Stimulated activated CD8-positive, alpha-beta memory T cell treated with anti-CD3 and anti-CD28 coated beads, Interleukin-15, amount 100 ng/mL, for 4 hours (primary cell): ENCODE results near the gene KRT32.
"Not testable (repeated sequence)": the region's sequence is repeated elsewhere in the genome, so short reads cannot be mapped to it uniquely, and the experiment has no call there.

Source experiments
- DNase-seq, 2 donors: peaks; one replicate each; pipeline ENCODE4 v3.0.0-alpha.2; 2020; ENCODE audit warnings: low read depth in 2 of 2

The KRT32 gene

GRCh38 chr17:41428591-41429291 is 38.4 kb downstream of the KRT32 start:
- no peak for DNase-seq

DNA sequence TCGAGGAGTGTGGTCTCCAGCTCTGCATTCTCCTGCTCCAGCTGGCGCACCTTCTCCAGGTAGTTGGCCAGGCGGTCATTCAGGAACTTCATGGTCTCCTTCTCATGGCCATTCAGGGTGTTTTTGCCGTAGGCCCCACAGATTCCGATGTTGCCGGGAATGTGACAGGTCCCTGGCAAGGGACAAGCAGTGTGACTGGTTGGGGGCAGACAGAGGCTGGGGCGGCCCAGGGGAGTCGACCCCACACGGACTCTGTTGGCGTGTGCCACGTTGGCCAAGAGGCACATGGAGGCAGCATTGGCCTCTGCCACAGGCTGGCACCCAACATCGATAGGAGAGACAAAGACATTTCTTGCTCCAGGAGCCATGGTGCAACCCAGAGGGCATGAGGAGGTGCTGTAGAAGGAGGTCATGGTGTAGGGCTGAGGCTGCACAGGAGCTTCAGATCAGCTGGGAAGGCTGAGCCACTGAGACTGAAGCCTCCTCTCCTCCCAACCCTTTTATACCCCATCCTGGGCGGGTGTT is 43.0 kb downstream of the KRT32 start, which contains the start of gene KRT37:
KRT37 (minus strand) TSS at position 475 of the 525 bp plus-strand sequence; CDS start at position 413, 62 bp downstream.
- DNase-seq: no peak

- not testable (repeated sequence) for DNase-seq
Measured at GRCh38 chr17:41422586-41422985, 44.6 kb downstream of the KRT32 start.

DNA sequence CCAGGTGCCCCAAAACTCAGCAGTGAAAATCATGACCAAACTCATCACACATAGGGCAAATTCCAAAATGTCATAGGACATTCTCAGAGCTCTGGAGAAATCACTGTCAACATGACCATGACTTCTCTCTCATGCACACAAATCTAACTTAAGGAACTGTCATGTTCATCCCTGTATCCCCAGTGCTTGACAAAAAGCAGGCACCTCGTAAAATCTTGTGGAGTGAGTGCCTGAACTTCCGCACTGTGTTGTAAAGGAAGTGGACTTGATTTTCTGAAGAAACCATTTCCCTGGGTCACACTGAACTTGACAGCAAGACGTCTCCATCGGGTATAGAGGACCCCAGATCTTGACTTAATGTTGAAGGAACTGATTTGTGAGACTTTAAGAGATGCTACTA is 45.6 kb downstream of the KRT32 start:
- no peak for DNase-seq

GRCh38 chr17:41421116-41421515 is 46.1 kb downstream of the KRT32 start:
- no peak for DNase-seq

DNA sequence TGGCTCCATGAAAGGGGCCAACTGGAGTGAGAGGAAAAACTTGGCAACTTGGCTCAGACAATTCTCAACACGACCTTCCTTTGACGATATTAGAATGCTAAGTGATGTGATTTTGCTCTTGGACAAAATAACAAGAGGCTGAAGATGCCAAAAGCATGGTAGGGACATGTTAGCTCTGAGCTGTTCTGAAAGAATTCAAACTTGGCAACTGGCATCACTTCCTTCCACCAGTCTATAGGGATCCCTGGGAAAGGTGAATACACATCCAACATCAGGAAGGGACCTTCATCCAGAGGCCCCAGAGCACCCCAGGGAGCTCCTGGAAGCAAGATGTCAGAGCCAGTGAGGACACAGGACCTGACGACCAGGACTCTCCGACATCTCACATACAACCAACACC is 47.1 kb downstream of the KRT32 start:
- no peak for DNase-seq

DNA sequence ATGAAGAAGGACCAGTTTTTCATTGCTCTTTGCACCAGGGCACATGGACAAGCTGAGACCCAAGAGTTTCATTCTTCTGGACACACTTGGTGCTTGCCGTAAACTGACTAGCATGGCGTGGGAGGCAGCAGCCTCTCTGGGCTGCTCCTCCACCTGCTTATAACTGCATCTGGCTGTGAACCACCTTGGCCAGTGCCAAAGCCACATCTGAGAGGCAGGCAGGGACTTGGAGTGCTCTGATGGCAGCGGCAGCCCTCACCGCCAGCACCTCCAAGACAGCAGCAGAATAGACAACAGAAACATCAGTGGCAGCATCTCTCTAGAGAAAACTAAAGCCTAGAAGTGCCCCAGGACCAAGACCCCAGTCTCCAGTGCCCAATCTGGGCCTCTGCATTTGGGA is 47.5 kb downstream of the KRT32 start:
- DNase-seq: no peak

DNA sequence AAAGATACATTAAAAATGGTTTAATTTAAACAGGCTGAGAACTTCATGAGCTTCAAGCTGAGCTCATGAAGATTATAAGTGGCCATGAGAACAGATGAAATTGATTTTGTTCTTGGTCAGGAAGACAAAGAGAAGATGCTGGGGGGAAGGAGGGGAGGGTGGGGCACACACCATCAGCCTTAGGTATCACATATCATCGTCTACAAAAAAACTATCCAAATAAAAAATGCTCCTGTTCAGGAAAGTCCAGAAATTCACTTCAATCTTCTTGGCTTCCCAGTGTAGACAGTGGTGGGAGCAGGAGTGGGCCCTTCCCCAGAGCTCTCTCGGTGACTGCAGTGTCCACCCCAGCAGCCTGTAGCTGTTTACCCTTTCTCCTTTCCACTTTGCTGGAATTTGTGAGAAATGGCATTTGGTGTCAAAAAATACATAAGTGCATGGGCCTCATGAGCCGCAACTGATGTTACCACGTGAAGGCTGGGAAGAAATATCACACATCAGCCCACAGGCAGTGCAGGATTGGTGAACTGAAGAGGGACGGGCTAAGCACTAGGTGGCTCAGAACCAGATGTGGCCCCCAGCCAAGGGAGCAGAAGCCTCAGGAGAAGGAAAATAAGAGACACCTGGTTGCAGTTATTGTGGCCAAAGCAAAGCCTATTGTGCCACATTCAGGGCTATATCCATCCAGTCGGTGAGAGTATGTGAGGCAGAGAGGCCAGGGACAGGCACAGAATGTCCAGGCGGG is 48.9 kb downstream of the KRT32 start:
- no peak for DNase-seq

- DNase-seq: no peak
Measured at GRCh38 chr17:41417576-41418015, 49.6 kb downstream of the KRT32 start.

DNA sequence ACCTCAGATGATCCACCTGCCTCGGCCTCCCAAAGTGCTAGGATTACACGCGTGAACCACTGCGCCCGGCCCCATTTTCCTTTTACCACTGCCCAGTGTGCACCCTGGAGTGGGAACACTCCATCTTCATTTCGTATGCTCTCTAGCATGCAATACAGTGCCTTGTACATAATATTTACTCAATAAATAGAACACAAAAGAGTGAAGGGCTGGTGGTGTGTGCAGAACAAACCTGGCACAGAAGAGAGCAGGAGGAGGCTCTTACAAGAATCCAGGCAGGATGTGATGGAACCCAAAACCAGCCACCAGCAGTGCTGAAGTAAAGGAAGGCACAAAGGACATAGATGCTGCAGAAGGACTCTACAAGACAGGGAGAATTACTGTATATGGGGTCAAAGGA is 50.1 kb downstream of the KRT32 start:
- DNase-seq: no peak

DNA sequence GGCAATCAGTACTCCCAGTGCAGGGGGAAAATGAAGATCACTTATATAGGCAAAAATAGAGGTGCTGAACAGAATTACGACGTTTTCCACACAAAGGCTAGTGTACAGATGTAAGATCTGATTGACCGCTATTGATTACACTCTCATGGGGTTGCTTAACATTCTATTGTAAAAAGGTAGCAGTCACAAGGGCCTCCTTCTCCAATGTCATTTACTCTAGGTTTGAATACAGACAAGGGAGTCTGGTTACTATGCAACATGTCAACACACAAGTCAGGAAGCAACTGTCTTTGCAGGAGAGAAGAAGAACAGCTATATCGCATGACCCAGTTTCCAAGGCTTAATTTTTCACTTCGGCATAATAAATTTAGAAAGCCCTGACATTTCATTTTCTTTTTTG is 50.7 kb downstream of the KRT32 start:
- DNase-seq: no peak

- no peak for DNase-seq
Measured at GRCh38 chr17:41415833-41416335, 51.3 kb downstream of the KRT32 start.

DNA sequence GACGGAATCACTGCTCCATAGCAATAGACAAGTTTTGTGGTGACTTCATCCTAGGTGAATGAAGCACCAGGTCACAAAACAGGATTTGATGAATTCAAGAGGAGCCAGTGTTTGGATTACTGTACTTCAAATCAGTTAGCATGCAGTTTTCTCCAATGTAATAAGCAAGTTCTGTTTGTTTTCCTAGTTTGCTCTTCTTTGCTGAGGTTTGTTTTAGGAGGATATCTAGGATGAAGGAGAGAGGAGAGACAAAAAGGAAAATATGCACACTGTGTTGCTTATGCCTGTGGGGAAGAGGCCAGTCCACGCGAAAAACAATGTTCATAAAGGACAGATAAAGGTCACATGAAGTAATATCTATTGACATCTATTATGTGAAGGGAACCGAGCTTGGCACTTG is 51.8 kb downstream of the KRT32 start:
- DNase-seq: no peak

- DNase-seq: no peak
Measured at GRCh38 chr17:41413982-41414381, 53.2 kb downstream of the KRT32 start.

GRCh38 chr17:41413353-41413957 is 53.7 kb downstream of the KRT32 start:
- DNase-seq: no peak

DNA sequence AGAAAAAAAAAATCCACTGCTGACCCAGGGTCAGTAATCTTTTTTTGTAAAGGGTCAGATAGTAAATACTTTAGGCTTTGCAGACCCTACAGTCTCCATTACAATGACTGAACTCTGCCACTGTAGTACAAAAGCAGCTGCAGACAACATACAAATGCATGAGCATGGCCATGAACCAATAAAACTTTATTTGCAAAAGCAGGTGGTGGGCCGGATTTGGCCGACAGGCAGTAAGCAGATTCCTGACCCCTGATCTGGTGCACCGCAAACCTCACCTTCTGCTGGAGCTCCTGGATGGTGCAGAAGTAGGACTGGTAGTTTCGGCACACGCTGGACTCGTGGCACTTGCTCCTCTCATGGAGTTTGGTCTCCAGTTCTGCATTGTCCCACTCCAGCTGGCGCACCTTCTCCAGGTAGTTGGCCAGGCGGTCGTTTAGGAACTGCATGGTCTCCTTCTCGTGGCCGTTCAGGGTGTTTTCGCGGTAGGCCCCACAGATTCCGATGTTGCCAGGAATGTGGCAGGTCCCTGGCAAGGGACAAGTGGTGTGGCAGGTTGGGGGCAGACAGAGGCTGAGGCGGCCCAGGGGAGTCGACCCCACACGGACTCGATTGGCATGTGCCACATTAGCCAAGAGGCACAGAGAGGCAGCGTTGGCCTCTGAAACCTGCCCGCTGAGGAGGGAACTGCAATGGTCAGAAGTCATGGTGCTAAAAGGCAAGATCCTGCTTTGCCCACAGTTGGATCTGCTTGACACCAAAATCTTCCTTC is 55.9 kb downstream of the KRT32 start:
- no peak for DNase-seq
